ENCODE results near the gene DNAJB6. TPM values are rescaled to one million over a fixed set of nuclear protein-coding genes. Genes with fewer than 3 reads are reported as not detected.

DNAJB6 gene
- total RNA-seq, 1 donor from 2014 or later: 90.7 TPM

DNA sequence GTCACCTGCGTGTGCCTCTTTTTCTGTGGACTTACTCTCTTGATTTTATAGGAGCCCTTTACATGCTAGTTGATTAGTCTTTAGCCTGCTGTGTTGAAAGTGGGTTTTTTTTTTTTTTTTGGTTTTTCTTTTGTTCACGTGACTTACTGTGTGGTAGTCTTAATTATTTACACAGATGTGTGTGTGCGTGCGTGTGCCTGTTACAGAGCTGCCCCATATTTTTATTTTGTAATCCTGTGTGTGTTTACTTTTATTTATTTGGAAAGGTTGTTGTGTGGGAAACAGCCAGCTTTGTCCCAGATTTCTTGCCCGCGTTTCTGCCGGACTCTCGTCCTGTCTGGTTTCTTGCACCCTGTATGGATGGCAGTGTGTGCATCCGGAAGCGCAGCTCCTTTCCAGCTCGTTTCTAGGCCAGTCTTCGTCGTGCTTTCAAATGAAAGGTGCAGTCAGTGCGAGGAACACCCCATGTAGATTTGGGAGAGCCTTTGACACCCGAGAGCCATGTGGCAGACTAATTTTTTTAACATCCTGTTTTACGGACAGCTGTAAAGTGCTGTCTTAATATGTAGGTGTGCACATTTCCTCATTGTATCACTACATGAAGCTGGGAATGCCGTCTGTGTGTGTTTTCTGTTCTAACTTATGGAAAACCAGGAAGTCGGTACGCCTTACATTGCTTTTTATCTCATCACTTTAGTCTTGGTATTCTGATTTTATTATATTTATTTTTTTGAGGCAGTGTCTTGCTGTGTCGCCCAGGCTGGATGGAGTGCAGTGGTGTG lies 55.6 kb downstream of the DNAJB6 start:
- intact Hi-C loops (cut with micrococcal nuclease): no loop called here

DNA sequence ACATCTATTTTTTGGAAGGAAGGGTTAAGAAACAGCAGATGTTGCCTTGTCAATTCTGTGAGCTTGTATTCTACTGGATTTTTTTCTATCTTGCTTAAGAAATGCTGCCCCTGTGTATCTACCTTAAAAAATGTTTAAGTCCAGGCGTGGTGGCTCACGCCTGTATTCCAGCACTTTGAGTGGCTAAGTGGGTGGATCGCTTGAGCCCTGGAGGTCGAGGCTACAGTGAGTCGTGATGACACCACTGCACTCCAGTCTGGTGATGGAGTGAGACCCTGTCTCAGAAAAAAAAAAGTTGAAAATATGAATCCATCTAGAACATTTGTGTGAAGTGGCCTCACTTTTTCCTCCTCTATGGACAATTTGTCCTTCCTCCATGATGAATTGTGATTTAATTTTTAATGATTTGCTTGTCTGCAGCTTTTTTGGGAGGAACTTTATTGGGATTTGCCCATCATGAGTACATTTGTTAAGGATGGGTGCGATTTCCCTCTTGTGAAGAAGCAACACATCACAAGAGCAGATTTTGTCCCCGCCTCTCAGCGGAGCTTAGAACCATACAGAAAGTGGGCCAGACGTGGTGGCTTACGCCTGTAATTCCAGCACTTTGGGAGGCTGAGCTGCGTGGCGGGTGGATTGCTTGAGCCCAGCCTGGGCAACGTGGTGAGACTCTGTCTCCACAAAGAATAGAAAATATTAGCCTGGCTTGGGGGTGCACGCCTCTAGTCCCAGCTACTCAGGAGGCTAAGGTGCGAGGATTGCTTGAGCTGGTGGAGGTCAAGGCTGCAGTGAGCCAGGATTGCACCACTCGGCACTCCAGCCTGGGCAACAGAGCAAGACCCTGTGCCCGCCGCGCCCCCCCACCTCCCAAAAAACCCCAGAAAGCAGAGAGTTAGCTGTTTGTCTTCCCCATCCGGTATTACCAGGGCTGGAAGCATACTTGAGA lies 57.7 kb downstream of the DNAJB6 start:
- intact Hi-C loops (cut with micrococcal nuclease): no loop called here

DNA sequence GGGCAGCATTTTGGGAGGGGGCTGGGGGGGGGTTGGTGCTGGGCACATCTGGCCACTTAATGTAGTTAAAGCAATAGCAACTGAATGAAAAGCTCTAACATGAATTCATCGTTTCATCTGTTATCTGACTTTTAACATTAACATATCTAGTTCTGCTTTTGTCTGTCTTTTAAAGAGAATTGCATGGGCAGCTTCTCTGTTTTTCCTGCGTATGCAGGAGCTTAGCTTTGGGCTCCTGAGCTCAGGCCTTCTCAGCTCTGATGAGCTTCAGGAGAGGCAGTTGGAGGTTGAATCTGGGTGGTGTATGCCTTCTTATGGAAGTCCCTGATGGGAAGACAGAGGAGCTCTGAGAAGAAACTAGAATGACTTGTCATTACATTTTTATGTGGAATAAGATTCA lies 58.4 kb downstream of the DNAJB6 start:
- intact Hi-C loops (cut with micrococcal nuclease): no loop called here

DNA sequence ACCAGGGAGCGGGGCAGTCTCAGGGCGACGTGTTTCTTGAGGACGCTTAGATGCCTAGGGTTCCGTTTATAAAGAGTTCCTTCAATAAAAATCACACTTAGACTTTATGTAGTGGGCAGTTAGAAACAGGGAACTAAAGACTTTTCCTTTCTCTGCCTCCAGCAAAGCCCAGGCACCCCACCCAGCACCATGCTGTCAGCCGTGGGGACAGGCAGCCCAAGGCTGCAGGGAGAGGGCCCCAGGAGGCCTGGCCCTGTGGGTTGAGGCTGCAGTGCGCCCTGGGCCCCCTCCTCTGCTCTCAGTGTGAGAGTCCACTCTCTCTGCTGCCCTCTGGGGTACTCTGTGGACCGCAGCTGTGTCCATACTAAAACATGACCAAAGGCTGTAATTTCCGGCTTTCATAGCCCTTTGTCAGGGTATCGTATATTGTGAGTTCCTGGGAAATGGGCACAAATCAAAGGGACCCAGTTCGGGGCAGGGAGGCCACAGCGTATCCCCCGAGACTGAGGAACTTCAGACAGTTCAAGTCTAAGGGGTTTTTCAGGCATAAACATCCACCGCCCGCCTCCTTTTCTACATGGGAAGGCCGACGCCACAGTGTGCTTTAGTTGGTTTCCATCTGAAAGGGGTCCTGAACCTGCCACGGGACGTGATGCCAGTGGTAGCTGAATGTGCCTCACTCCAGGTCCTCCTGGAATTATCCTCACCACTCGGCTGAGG lies 59.7 kb downstream of the DNAJB6 start:
- intact Hi-C loops (cut with micrococcal nuclease): no loop called here

DNA sequence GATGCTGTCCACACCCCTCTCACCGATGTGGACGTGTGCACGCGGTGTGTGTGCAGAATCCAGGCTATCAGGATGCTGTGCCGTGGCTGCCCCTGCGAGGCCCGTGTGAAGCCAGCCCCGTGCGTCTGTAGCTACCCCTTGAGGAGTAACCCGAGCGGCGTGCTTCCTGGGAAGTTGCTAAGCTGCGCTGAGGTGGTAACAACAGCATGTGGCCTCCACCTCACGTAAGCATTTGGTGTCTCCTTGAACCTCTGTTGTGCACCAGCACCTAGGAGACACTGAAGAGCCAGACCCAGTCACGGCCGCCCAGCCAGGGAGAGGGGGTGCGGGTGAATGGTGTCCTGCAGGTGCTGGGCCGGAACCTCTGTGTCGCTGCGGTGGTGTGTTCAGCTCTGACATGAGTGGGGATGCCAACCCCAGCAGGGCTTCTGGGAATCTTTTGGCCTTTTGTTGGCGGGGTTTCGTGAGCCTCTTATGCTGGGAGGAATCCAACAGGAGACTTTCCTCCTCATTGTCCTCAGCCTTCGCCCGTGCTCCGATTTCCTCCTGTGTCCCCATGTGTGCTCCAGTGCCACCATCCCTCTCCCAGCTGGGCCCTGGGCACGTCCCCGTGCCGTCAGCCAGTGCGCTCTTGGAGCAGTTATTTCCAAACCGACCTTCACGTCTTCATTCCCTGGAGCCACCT lies 60.4 kb downstream of the DNAJB6 start:
- intact Hi-C loops (cut with micrococcal nuclease): no loop called here

DNA sequence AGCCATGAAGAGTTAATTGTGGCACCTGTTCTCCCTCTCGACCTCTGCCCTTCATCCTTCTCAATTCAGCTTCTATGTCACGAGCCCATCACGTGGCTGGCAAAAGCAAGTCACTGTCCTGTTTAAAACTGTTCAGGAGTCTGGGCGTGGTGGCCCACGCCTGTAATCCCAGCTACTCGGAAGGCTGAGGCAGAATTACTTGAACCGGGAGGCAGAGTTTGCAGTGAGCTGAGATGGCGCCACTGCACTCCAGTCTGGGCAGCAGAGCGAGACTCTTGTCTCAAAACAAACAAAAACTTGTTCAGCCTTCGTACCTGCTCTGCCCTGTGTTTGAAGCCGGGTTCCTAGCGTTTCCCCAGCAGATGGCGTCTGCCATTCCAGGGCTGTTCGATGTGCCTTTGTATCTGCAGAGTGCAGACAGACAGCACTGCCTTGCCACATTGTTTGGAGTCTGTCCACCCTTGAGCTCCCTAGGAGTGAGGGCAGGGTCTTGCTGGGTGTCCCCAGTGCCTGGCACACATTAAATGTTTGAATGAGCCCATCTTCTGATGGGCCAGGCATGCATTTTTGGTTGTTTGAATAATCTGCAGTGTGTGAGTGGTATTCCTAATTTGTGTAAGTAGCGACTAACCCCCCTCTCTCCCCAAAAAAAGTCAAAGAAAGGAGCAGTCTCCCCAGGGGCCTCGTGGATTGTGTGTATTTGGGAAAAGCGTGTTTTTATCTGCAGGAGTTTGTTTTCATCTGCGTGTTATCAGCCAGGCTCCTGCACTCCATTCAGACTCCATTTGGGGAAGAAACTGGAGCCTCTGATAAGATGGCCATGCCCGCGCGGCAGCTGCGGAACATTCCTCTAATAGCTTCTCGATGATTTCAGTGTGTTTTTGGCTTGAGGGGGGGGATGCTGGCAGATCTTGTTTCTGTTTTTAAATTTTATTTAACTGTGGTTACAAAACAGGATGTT lies 61.2 kb downstream of the DNAJB6 start:
- intact Hi-C loops (cut with micrococcal nuclease): loop anchor here (1.0 kb wide), 1 partner anchor 477 kb away; no protein-coding TSS in a partner anchor

DNA sequence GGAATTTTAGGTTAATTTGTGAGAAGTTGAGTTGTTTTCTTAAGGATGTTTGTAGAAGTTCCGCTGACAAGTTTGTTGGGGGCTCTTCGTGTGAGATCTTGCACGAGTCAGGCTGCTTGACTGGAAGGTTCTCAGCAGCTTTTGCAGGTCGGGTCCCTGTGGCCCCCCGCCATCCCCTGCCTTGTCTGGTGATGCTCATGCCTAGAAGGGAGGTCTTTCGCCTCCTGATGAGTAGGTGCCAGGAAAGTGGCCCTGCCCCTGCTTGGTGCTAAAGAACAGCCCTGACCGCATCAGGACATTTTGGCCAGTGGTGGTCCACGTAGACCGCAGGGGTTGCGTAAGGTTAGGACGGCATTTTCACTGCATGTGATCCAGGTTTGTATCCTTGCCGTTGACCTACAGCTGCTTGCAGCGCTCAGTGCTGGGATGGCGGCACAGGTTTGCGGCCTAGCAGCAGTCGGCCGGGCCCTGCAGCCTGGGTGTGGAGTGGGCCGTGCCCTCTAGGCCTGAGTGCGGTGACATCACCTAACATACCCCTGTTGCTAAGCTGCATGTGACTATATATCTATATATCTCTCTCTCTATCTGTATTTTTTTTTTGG lies 62.4 kb downstream of the DNAJB6 start:
- intact Hi-C loops (cut with micrococcal nuclease): no loop called here

DNA sequence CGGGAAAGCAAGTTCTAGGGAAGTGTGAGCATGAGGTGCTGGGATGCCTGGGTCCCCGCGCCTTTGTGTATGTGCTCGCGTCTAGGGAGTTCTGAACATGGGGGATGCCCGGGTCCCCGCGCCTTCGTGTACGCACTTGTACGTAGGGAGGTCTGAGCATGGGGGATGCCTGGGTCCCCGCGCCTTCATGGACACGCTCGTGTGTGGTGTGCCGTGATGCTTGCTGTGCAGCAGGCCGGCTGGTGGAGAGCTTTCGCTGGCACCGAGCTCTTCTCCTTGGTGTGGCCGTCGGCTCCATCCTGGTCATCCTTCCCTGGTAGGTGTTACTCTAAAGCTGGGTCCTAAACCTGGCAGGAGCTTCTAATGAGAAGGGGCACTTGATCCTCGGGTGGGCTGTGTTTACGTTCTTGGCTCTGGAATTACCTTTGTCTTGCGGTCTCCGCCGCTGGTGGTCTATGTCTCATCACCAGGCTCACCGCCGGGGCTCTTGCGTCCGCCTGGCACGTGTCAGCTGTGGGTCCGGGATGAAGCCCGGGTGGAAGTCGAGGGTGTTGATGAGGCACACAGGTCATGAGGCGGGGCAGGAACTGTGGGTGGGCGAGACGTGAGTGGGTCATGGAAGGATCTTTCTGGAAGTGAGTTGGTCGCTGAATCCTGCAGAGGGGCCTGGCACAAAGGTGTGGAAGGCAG lies 63.5 kb downstream of the DNAJB6 start:
- intact Hi-C loops (cut with micrococcal nuclease): no loop called here

DNA sequence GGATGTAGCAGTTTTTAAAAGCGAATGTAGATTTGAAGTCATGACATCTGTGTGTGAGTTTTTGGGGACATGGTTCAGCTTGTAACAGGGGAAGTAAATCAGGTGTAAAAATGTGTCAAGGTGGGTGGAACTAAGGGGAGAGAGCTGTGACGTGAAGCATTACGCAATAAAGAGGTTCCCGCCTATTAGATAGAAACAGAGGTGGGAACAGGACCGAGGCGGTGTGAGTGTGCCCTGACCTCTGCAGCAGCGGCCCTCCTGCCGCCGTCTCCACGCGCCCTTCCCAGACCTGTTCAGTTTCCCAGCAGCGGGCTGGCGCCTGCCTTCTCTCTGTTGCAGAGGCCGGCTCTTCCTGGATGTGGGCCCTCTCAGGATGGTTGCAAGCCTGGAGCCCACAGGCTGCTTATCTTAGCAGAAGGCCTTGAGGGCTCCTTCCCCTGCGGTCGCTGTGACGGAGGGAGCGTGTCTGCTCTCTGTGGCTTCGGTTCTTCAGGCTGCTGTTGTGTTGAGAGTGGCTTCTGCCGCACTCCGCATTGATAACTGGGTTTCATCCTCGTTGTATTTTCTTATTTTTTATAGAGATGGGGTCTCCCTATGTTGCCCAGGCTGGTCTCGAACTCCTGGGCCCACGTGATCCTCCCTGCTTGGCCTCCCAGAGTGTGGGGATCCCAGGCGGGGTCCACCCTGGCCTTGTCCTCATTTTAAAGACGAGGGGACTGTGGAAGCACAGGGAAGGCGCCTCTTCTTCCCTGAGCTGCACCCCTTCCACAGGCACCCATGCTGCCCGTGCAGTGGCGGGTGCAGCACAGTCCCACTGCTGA lies 65.0 kb downstream of the DNAJB6 start:
- intact Hi-C loops (cut with micrococcal nuclease): no loop called here

DNA sequence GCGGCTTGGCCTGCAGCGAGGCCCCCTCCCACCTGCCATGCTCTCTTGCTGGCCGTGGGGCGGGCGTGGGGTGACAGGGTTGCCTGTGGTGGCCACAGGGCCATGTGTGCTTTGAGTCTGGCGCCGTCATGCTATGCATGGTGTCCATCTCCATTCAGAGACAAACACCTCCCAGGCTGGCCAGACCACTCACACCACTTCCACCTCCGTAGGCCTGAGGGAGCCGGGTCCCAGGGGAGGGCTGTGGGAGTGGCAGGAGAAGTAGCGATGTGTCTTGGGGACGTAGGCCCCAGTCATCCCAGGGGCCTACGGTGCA lies 65.5 kb downstream of the DNAJB6 start:
- intact Hi-C loops (cut with micrococcal nuclease): no loop called here

DNA sequence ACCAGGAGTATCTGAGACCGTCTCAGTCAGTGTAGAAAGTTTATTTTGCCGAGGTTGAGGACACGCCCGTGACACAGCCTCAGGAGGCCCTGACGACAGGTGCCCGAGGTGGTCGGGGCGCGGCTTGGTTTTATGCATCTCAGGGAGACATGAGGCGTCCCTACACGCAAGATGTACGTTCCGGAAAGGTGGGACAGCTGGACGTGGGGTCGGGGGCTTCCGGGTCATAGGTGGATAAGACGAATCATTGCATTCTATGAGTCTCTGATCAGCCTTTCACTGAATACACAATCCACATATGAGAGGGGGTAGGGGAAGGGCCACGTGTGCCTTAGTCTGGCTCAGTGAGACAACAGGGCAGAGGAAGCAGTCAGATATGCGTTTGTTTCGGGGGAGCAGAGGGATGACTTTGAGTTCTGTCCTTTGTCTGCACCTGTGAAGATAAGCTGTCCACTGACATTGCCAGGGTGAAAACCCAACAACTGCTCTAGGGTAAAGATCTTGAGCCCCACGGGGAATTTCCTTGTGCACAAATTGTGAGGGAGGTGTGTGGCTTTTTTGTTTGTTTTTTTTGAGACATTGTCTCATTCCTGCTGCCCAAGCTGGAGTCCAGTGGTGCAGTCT lies 66.2 kb downstream of the DNAJB6 start:
- intact Hi-C loops (cut with micrococcal nuclease): no loop called here

DNA sequence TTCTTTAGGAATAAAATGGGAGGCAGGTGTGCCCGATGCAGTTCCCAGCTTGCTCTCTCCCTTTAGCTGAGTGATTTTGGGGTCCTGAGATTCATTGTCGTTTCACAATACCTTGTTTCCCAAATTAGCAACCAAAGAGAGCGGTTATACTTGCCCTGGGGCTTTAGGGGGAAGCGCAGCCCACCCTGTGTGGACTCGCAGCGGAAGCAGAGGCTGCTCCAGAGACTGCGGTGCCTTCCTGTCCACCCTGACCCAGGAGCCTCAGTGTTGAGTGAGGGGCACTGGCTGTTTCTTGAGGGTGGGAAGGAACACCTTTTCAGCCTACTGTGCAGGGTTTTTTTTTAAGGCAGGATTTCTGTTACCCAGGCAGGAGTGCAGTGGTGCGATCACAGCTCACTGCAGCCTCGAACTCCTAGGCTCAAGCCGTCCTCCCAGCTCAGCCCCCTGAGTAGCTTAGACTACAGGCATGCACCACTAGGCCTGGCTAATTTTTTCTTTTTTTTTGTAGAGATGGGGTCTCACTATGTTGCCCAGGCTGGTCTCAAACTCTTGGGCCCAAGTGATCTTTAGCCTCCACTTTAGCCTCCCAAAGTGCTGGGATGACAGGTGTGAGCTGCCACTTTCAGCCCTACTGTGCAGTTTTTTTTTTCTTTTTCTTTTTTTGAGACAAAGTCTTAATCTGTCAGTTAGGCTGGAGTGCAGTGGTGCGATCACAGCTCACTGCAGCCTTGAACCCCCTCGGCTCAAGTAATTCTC lies 67.0 kb downstream of the DNAJB6 start:
- intact Hi-C loops (cut with micrococcal nuclease): no loop called here

DNA sequence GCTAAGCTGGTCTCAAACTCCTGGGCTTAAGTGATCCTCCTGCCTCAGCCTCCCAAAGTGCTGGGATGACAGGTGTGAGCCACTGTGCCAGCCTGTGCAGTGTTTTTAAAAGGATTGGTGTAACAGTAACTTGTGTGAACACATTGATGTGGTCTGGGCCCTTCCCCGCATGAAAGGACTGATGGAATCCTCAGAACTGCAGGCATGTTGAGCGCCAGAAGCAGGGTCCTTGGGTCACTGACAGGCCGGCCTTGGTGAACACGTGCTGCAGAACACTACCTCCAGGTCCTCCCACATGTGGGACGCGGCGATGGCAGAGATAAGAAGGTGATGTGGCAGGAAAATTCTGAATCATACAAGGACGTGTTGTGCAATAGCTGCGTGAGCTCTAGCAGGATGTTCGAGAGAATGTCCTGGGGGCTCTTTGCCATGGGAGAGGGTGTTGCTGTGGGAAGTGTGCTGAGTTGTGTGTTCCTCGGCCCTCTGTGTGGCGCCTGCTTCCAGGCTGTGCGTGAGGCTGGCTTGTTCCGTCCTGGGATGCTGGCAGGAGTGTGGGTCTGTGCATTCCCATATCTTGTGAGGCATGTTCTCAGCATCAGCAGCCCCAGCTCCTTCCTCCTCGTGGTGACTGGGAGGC lies 68.2 kb downstream of the DNAJB6 start:
- intact Hi-C loops (cut with micrococcal nuclease): no loop called here

DNA sequence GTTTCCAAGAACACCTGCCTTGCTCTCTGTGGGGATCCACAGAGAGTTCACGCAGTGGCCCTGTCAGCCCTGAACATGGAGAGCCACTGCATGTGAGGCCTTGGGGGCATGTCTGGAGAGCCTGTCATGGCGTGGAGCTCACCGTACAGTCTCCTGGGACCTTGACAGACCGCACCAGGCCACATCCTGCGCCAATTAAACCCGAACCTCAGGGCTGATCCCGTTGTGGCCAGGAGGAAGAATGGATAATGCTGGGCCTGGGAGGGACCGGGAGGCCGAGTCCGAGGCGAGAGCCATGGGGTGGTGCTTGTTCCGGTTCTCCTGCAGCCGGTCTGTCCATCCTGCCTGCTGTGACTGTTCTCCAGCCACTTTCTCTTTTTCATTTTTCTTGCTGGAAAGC lies 68.7 kb downstream of the DNAJB6 start:
- intact Hi-C loops (cut with micrococcal nuclease): no loop called here

DNA sequence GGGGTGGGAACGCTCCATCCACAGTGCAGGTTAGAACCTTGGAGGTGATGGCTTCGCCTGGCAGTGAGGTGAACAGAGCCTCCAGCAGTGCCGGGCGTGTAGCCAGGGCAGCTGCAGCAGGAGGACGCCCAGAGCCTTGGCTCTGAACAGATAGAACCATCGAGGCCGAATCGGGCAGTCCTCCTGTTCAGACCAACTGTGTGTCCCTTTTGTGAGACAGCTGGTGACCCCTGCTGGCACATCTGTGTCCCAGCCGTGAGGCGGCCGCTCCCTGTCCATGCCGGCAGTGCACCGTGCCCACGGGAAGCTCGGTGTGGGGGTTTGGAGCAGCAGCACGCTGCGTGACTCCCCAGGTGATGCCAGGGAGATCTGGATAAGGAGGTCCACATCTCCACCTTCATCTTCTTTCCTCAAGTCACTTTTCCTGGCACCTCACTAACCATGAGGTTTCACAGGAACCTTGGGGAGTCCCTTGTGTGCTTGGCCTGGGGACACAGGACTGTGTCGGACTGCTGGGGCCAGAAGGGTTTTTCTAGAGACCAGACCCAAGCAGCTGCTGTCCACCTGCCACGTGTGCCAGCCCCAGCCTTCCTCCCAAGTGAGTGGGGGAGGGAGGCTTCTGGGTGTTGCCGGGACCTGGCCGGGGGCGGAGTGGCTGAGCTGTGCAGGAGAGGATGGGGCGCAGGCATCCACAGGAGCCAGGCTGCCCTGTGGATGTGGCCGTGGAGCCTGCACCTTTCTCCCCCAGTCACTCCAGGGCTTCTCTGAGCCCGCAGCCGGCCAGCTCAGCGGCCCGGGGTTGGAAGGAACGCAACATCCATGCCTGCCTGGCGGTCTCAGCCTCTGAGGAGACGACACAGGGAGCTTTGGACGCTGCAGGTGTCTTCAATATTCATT lies 69.4 kb downstream of the DNAJB6 start:
- intact Hi-C loops (cut with micrococcal nuclease): no loop called here

DNA sequence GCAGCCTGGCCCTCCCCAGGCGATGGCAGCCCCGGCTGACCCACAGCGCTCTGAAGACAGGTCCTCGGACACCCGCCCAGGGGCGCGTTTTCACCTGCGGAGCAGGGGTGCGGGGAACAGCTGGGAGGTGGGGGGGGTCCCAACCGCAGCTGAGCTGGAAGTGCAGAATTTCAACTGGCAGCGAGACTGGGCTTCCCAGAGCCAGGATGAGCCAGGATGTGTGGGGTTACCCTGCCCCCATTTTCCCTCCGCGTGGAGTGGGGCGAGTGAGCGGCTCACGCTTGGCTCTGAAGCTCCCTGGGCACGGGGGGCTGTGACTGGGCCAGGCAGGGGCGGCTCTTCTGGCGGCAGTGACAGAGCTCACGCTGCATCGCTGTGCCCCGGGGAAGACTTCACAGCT lies 70.2 kb downstream of the DNAJB6 start:
- intact Hi-C loops (cut with micrococcal nuclease): no loop called here

Data from T-helper 1 cell treated with Interleukin-12 subunit alpha and Interleukin-12 subunit beta and Interleukin-4 antibody, amounts not matched to agents 30 ng/mL and 1 ng/mL, for 36 hours (primary cell).